Measurements from ENCODE around the gene RBPJ. TPM values are rescaled to one million over a fixed set of nuclear protein-coding genes. Genes with fewer than 3 reads are reported as not detected.

Gene RBPJ
- total RNA-seq, 2 experiments from 2014 or later, result 39.9 to 61.1 TPM

DNA sequence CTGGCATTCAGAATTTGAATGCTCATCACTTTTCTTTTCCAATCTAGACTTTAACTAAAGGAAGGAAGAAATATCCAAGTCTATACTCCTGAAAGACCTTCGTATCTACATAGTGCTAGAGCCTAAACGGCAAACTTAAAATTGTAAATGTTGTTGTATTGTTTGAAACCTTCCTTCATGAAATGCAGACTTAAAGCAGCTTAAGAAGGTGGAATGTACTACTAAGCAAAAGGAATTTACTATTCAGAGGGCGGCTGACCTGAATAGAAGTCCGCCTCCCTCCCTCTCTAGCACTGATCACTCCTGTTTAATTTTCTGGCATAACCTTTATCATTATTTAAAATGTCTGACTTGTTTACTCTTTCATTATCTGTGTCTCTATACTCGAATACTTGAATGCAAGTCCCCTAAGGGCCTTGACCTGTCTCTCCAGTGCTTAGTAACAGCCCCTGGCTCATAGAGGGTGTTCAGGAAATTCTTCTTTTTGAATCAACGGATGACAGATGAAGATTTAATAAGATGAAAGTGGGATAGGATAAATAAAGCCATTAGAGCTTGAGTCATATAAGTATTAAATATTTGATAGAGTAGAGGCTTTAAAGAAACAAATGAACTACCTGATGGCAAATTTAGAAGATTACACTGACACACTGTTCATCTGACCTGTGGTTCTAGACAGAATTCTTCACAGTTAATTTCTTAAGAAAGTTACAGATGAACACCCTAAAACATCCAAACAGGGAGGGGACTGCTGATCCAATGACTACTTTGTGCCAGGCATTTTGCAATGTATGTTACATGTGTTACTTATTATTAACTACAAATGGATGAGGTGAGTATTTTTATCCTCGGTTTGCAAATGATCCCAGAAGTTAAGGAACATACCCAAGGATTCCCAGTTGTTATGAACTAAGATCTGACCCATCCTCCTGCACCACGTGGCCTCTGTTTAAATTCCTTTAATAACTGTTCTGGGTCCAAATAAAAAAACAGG, 20.2 kb upstream of the RBPJ start:
- Histone ChIP-seq H3K9me2 (ENCODE audit: insufficient read depth, low read length) (no peaks in the 10 kb centered on the region), H4K20me1 (ENCODE audit: insufficient read depth, low read length) (no peaks in the 10 kb centered on the region), H3K27ac (ENCODE audit: low read depth, low read length, poor library complexity, severe bottlenecking) (no peak overlapping the region), H3K4me1 (ENCODE audit: insufficient read depth, low read length, poor library complexity, severe bottlenecking) (no peaks in the 10 kb centered on the region), H3K9me3 (ENCODE audit: low read length) (no peaks in the 10 kb centered on the region), H3K36me3 (ENCODE audit: insufficient read depth, low read length) (no peaks in the 10 kb centered on the region), H2AFZ (ENCODE audit: low read length) (no peak overlapping the region), H3K4me3 (ENCODE audit: low read depth, low read length, poor library complexity, severe bottlenecking) (no peak overlapping the region), H3K79me2 (ENCODE audit: insufficient read depth, low read depth, low read length) (no peaks in the 10 kb centered on the region), H3K4me2 (ENCODE audit: low read length) (no peak overlapping the region)
- POLR2A ChIA-PET, result no interaction called here
- intact Hi-C loops (cut with micrococcal nuclease; ENCODE audit: unreplicated experiment), result no loop called here
- DNase-seq (ENCODE audit: low spot score), result no peak
- TF ChIP-seq EZH2phosphoT487 (IDR thresholded peaks at IDR 0.05; ENCODE audit: borderline replicate concordance, low read depth, low read length), result no peak
- TF ChIP-seq, protein P1, sequence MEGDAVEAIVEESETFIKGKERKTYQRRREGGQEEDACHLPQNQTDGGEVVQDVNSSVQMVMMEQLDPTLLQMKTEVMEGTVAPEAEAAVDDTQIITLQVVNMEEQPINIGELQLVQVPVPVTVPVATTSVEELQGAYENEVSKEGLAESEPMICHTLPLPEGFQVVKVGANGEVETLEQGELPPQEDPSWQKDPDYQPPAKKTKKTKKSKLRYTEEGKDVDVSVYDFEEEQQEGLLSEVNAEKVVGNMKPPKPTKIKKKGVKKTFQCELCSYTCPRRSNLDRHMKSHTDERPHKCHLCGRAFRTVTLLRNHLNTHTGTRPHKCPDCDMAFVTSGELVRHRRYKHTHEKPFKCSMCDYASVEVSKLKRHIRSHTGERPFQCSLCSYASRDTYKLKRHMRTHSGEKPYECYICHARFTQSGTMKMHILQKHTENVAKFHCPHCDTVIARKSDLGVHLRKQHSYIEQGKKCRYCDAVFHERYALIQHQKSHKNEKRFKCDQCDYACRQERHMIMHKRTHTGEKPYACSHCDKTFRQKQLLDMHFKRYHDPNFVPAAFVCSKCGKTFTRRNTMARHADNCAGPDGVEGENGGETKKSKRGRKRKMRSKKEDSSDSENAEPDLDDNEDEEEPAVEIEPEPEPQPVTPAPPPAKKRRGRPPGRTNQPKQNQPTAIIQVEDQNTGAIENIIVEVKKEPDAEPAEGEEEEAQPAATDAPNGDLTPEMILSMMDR (conservative IDR thresholded peaks at IDR 0.05; ENCODE audit: low read length), result no peak
- CTCF ChIA-PET (ENCODE audit: unreplicated experiment), result no interaction called here
- no TSS peak for BruUV-seq (replicated peaks)

DNA sequence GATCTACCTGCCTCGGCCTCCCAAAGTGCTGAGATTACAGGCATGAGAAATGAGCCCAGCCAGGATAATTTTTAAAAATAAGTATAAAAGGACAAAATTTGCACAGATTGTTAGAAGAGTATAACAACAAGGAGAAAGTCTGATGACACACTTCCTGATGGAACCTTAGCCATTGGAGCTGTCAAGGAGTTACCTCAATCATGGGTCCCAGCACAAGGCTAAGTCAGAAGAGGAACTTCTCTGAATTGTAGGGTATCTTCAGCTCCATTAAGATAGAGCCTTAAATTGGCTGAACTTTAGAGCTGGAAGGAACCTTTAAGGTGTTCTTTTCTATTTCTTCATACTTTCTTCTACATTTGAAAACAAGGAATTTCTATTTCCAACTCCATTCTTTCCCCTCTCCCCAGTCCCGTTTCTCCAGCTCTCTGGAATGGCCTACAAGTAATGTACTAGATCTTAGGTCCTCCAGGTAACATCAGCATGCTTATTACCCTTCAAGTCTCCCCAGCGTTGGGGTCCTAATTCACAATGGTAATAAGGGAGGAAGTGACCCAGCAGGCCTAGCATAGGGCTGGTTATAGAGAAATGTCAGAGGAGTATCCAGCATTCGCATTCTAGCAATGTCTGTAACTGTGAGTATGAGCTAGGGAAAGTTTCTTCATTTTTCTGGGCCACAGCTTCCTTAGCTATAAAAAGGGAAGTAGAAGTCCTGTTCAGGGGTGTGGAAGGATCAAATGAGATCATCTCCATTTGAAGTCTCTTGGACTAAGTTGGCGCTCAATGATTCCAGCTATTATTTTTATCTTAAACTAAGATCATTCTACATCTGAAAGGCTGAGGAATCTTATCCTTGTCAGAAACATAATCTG, 18.5 kb upstream of the RBPJ start:
- TF ChIP-seq, protein P1 (conservative IDR thresholded peaks at IDR 0.05; ENCODE audit: low read length), result no peak
- TF ChIP-seq EZH2phosphoT487 (IDR thresholded peaks at IDR 0.05; ENCODE audit: borderline replicate concordance, low read depth, low read length), result no peak
- Histone ChIP-seq H3K9me2 (ENCODE audit: insufficient read depth, low read length) (no peaks in the 10 kb centered on the region), H3K79me2 (ENCODE audit: insufficient read depth, low read depth, low read length) (no peaks in the 10 kb centered on the region), H3K4me1 (ENCODE audit: insufficient read depth, low read length, poor library complexity, severe bottlenecking) (no peaks in the 10 kb centered on the region), H3K4me2 (ENCODE audit: low read length) (no peak overlapping the region), H3K9me3 (ENCODE audit: low read length) (no peaks in the 10 kb centered on the region), H3K4me3 (ENCODE audit: low read depth, low read length, poor library complexity, severe bottlenecking) (no peak overlapping the region), H2AFZ (ENCODE audit: low read length) (no peak overlapping the region), H4K20me1 (ENCODE audit: insufficient read depth, low read length) (no peaks in the 10 kb centered on the region), H3K36me3 (ENCODE audit: insufficient read depth, low read length) (no peaks in the 10 kb centered on the region), H3K27ac (ENCODE audit: low read depth, low read length, poor library complexity, severe bottlenecking) (no peak overlapping the region)
- intact Hi-C loops (cut with micrococcal nuclease; ENCODE audit: unreplicated experiment), result no loop called here
- POLR2A ChIA-PET, result interaction anchor here (0.5 to 0.7 kb wide), 2 partner anchors 12 to 353 kb away, joined by 3 to 4 read pairs; no protein-coding TSS in a partner anchor
- CTCF ChIA-PET (ENCODE audit: unreplicated experiment), result interaction anchor here (1.0 kb wide), 1 partner anchor 240 kb away, joined by 3 read pairs; no protein-coding TSS in a partner anchor
- DNase-seq (ENCODE audit: low spot score), result no peak
- BruUV-seq (replicated peaks), result no TSS peak
